ENCODE measurements around the gene KRTAP20-3.

The KRTAP20-3 gene

GRCh38 chr21:30623362-30623761 lies 19.3 kb upstream of the KRTAP20-3 start:
- Histone ChIP-seq H3K4me1 (ENCODE audit: control insufficient read depth in 1 of 2, insufficient read depth in 2 of 2, low read length in 2 of 2) (no peaks in the 10 kb centered on the region), H3K27me3 (ENCODE audit: control insufficient read depth in 1 of 2, insufficient read depth in 2 of 2, low read length in 2 of 2) (no peaks in the 10 kb centered on the region), H3K9me3 (ENCODE audit: control insufficient read depth in 1 of 2, low read length in 2 of 2) (peaks cover 6 to 14% of the 10 kb centered on the region in 2 donors)

DNA sequence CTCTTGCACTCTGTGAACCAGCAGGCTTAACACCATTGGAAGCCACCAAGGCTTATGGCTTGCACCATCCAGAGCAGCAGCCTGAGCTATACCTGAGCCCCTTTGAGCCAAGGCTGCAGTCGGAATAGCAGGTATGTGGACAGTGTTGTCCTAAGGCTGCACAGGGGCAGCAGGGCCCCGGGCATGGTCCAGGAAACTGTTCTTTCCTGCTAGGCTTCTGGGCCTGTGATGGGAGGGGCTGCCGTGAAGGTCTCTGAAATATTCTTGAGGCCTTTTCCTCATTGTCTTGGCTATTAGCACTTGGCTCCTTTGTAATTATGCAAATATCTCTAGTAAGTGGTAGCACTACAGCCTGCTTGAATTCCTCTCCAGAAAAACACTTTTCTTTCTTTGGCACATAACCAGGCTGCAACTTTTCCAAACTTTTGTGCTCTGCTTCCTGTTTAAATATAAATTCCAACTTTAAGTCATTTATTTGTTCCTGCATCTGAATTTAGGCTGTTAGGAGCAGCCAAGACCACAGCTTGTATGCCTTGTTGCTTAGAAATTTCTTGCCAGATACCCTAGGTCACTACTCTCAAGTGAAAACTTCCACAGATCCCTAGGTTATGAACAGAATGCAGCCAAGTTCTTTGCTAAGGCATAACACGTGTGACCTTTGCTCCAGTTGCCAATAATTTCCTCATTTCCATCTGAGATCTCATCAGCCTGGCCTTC lies 17.1 kb upstream of the KRTAP20-3 start:
- Histone ChIP-seq H3K27me3 (ENCODE audit: control insufficient read depth in 1 of 2, insufficient read depth in 2 of 2, low read length in 2 of 2) (no peaks in the 10 kb centered on the region), H3K27ac (ENCODE audit: low read depth, low read length) (no peak overlapping the region), H3K9ac (ENCODE audit: low read depth in 1 of 2, low read length in 2 of 2) (no peak overlapping the region), H3K4me1 (ENCODE audit: control insufficient read depth in 1 of 2, insufficient read depth in 2 of 2, low read length in 2 of 2) (no peaks in the 10 kb centered on the region), H3K36me3 (ENCODE audit: control insufficient read depth in 1 of 2, insufficient read depth in 2 of 2, low read length in 2 of 2) (no peaks in the 10 kb centered on the region), H3K9me3 (ENCODE audit: control insufficient read depth in 1 of 2, low read length in 2 of 2) (peaks cover 14% of the 10 kb centered on the region in 2 donors), H3K4me3 (ENCODE audit: low read depth in 1 of 2, low read length in 2 of 2) (no peak overlapping the region)

More at GRCh38 chr21:30623362-30623761, 19.3 kb upstream of the KRTAP20-3 start:
- Histone ChIP-seq H3K36me3 (ENCODE audit: control insufficient read depth in 1 of 2, insufficient read depth in 2 of 2, low read length in 2 of 2) (no peaks in the 10 kb centered on the region), H3K9ac (ENCODE audit: low read depth in 1 of 2, low read length in 2 of 2) (no peak overlapping the region), H3K4me3 (ENCODE audit: low read depth in 1 of 2, low read length in 2 of 2) (no peak overlapping the region), H3K27ac (ENCODE audit: low read depth, low read length) (no peak overlapping the region)

DNA sequence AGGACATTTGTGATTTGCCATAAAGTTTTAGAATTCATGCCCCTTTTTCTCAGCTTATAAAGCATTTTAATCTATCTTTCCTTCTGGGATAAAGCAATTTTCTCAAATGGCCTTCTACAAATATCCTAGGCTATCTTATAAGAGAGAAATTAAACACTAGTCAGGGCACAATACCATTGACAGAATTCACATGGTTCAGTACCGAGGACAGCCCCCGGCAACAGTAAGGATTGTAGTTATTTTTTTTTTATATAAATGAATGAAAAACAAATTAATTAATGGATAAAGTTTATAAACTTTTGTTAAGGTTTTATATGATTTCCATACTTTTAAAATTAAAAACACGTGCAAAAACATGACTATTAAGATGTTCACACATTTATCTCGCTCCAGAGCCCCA lies 14.6 kb upstream of the KRTAP20-3 start:
- Histone ChIP-seq H3K36me3 (ENCODE audit: control insufficient read depth in 1 of 2, insufficient read depth in 2 of 2, low read length in 2 of 2) (no peaks in the 10 kb centered on the region), H3K27ac (ENCODE audit: low read depth, low read length) (no peak overlapping the region), H3K9me3 (ENCODE audit: control insufficient read depth in 1 of 2, low read length in 2 of 2) (peaks cover 14 to 15% of the 10 kb centered on the region in 2 donors), H3K4me3 (ENCODE audit: low read depth in 1 of 2, low read length in 2 of 2) (no peak overlapping the region), H3K4me1 (ENCODE audit: control insufficient read depth in 1 of 2, insufficient read depth in 2 of 2, low read length in 2 of 2) (no peaks in the 10 kb centered on the region), H3K9ac (ENCODE audit: low read depth in 1 of 2, low read length in 2 of 2) (no peak overlapping the region), H3K27me3 (ENCODE audit: control insufficient read depth in 1 of 2, insufficient read depth in 2 of 2, low read length in 2 of 2) (no peaks in the 10 kb centered on the region)

DNA sequence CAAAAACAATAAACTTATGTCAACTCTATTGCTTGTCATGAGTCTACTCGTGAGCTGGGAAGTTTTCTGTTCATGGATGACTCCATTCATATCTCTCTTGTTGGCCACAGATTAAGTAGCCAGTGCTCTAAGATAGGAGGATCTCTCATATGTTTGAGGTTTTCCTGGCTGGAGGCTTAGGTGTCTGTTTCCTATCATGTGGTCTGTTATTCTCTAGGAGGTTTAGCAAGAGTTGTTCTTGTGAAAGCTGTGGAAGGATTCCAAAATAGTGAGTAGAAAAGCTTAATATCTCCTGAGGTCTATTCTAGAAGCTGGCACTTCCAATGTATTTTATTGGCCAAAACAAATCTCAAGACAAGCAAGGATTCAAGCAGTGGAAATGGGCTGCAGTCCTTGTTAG lies 13.5 kb upstream of the KRTAP20-3 start:
- H3K4me1 ChIP-seq (ENCODE audit: control insufficient read depth in 1 of 2, insufficient read depth in 2 of 2, low read length in 2 of 2): no peaks in the 10 kb centered on the region
- H3K36me3 ChIP-seq (ENCODE audit: control insufficient read depth in 1 of 2, insufficient read depth in 2 of 2, low read length in 2 of 2): no peaks in the 10 kb centered on the region
- H3K9me3 ChIP-seq (ENCODE audit: control insufficient read depth in 1 of 2, low read length in 2 of 2): peaks cover 11 to 14% of the 10 kb centered on the region in 2 donors
- H3K27me3 ChIP-seq (ENCODE audit: control insufficient read depth in 1 of 2, insufficient read depth in 2 of 2, low read length in 2 of 2): no peaks in the 10 kb centered on the region
- H3K27ac ChIP-seq (ENCODE audit: low read depth, low read length): no peak overlapping the region
- no peak overlapping the region for H3K4me3 ChIP-seq (ENCODE audit: low read depth in 1 of 2, low read length in 2 of 2)
- H3K9ac ChIP-seq (ENCODE audit: low read depth in 1 of 2, low read length in 2 of 2): no peak overlapping the region

DNA sequence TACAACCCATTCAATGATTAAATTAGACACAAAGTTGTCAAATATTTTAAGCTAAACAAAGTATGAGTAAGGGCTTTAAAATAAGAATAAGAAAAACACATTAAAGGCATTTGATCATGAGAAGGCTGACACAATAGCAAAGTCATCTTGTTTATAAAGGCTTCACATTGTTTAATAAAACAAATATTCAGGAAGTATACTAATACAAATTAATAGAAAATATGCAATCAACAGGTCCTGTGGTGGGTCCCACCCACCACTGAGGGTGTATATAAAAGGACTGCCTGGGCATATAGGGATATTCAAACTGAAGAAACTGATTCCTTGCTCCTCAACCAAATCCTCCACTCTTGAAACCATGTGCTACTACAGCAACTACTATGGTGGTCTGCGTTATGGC lies 7.8 kb upstream of the KRTAP20-3 start, which contains the start of gene KRTAP20-2:
Gene KRTAP20-2, plus strand, starts transcription at position 301 of the 400 bp plus-strand sequence. Its CDS starts 58 bp downstream, at position 359.
- H3K27ac ChIP-seq (ENCODE audit: low read depth, low read length): no peak within 1 kb of the TSS
- H3K4me3 ChIP-seq (ENCODE audit: low read depth in 1 of 2, low read length in 2 of 2): no peak within 1 kb of the TSS
- H3K9ac ChIP-seq (ENCODE audit: low read depth in 1 of 2, low read length in 2 of 2): no peak within 1 kb of the TSS
- H3K9me3 ChIP-seq (ENCODE audit: control insufficient read depth in 1 of 2, low read length in 2 of 2): peaks cover 4 to 7% of the 10 kb centered on the region in 2 donors
- H3K27me3 ChIP-seq (ENCODE audit: control insufficient read depth in 1 of 2, insufficient read depth in 2 of 2, low read length in 2 of 2): no peaks in the 10 kb centered on the region
- H3K36me3 ChIP-seq (ENCODE audit: control insufficient read depth in 1 of 2, insufficient read depth in 2 of 2, low read length in 2 of 2): no peaks in the 10 kb centered on the region
- no peaks in the 10 kb centered on the region for H3K4me1 ChIP-seq (ENCODE audit: control insufficient read depth in 1 of 2, insufficient read depth in 2 of 2, low read length in 2 of 2)

- no peaks in the 10 kb centered on the region for H3K4me1 ChIP-seq (ENCODE audit: control insufficient read depth in 1 of 2, insufficient read depth in 2 of 2, low read length in 2 of 2)
- peaks cover 0 to 7% of the 10 kb centered on the region in 2 donors for H3K9me3 ChIP-seq (ENCODE audit: control insufficient read depth in 1 of 2, low read length in 2 of 2)
- H3K27ac ChIP-seq (ENCODE audit: low read depth, low read length): no peak overlapping the region
- no peaks in the 10 kb centered on the region for H3K36me3 ChIP-seq (ENCODE audit: control insufficient read depth in 1 of 2, insufficient read depth in 2 of 2, low read length in 2 of 2)
- no peak overlapping the region for H3K4me3 ChIP-seq (ENCODE audit: low read depth in 1 of 2, low read length in 2 of 2)
- H3K27me3 ChIP-seq (ENCODE audit: control insufficient read depth in 1 of 2, insufficient read depth in 2 of 2, low read length in 2 of 2): no peaks in the 10 kb centered on the region
- H3K9ac ChIP-seq (ENCODE audit: low read depth in 1 of 2, low read length in 2 of 2): no peak overlapping the region
These were observed 4.0 kb upstream of the KRTAP20-3 start for GRCh38 chr21:30638686-30639085.

GRCh38 chr21:30646904-30647414 lies 4.3 kb downstream of the KRTAP20-3 start:
- no peak overlapping the region for H3K9ac ChIP-seq (ENCODE audit: low read depth in 1 of 2, low read length in 2 of 2)
- no peaks in the 10 kb centered on the region for H3K27me3 ChIP-seq (ENCODE audit: control insufficient read depth in 1 of 2, insufficient read depth in 2 of 2, low read length in 2 of 2)
- H3K4me3 ChIP-seq (ENCODE audit: low read depth in 1 of 2, low read length in 2 of 2): no peak overlapping the region
- H3K9me3 ChIP-seq (ENCODE audit: control insufficient read depth in 1 of 2, low read length in 2 of 2): no peaks in the 10 kb centered on the region
- H3K27ac ChIP-seq (ENCODE audit: low read depth, low read length): no peak overlapping the region
- no peaks in the 10 kb centered on the region for H3K36me3 ChIP-seq (ENCODE audit: control insufficient read depth in 1 of 2, insufficient read depth in 2 of 2, low read length in 2 of 2)
- no peaks in the 10 kb centered on the region for H3K4me1 ChIP-seq (ENCODE audit: control insufficient read depth in 1 of 2, insufficient read depth in 2 of 2, low read length in 2 of 2)

- no peak overlapping the region for H3K4me3 ChIP-seq (ENCODE audit: low read depth in 1 of 2, low read length in 2 of 2)
- H3K9ac ChIP-seq (ENCODE audit: low read depth in 1 of 2, low read length in 2 of 2): no peak overlapping the region
- no peak overlapping the region for H3K27ac ChIP-seq (ENCODE audit: low read depth, low read length)
- no peaks in the 10 kb centered on the region for H3K9me3 ChIP-seq (ENCODE audit: control insufficient read depth in 1 of 2, low read length in 2 of 2)
- no peaks in the 10 kb centered on the region for H3K36me3 ChIP-seq (ENCODE audit: control insufficient read depth in 1 of 2, insufficient read depth in 2 of 2, low read length in 2 of 2)
- no peaks in the 10 kb centered on the region for H3K4me1 ChIP-seq (ENCODE audit: control insufficient read depth in 1 of 2, insufficient read depth in 2 of 2, low read length in 2 of 2)
- H3K27me3 ChIP-seq (ENCODE audit: control insufficient read depth in 1 of 2, insufficient read depth in 2 of 2, low read length in 2 of 2): no peaks in the 10 kb centered on the region
These were observed 10.2 kb downstream of the KRTAP20-3 start for GRCh38 chr21:30652891-30653290.

- Histone ChIP-seq H3K27me3 (ENCODE audit: control insufficient read depth in 1 of 2, insufficient read depth in 2 of 2, low read length in 2 of 2) (no peaks in the 10 kb centered on the region), H3K27ac (ENCODE audit: low read depth, low read length) (no peak overlapping the region), H3K36me3 (ENCODE audit: control insufficient read depth in 1 of 2, insufficient read depth in 2 of 2, low read length in 2 of 2) (no peaks in the 10 kb centered on the region), H3K4me3 (ENCODE audit: low read depth in 1 of 2, low read length in 2 of 2) (no peak overlapping the region), H3K9ac (ENCODE audit: low read depth in 1 of 2, low read length in 2 of 2) (no peak overlapping the region), H3K4me1 (ENCODE audit: control insufficient read depth in 1 of 2, insufficient read depth in 2 of 2, low read length in 2 of 2) (no peaks in the 10 kb centered on the region), H3K9me3 (ENCODE audit: control insufficient read depth in 1 of 2, low read length in 2 of 2) (peaks cover 0 to 10% of the 10 kb centered on the region in 2 donors)
These were observed 26.1 kb downstream of the KRTAP20-3 start for GRCh38 chr21:30668776-30669175.

DNA sequence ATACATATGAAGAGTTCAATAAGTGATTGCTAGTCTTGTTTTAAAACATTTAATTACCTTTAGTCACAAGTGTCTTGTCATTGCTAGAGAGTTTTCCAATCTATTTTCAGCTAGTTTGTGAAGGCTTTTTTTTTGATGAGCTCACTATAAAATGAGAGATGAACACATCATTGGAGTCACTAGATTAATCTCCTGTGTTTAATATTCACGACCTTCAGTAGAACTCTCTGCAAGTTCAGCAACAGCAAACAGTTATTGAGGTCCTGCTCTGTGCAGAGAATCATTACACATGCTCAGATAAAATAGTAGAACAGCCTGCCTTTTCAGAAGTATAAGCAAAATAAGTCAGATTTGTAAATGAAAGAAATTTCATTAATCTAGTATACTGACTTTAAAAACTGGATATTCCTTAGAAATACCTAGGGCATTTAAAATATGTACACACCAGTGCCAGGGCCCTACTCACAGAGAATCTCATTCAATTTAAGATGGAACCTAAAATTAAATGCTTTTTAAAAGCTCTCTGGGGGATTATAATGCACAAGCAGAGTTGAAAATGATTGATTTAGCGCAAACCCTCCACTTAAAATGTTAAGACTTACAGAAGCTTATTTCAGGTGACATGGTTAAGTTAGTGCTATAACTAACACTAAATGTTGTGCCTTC lies 30.5 kb downstream of the KRTAP20-3 start:
- Histone ChIP-seq H3K9ac (ENCODE audit: low read depth in 1 of 2, low read length in 2 of 2) (no peak overlapping the region), H3K27ac (ENCODE audit: low read depth, low read length) (no peak overlapping the region), H3K4me3 (ENCODE audit: low read depth in 1 of 2, low read length in 2 of 2) (no peak overlapping the region), H3K9me3 (ENCODE audit: control insufficient read depth in 1 of 2, low read length in 2 of 2) (peaks cover 0 to 21% of the 10 kb centered on the region in 2 donors), H3K4me1 (ENCODE audit: control insufficient read depth in 1 of 2, insufficient read depth in 2 of 2, low read length in 2 of 2) (no peaks in the 10 kb centered on the region), H3K27me3 (ENCODE audit: control insufficient read depth in 1 of 2, insufficient read depth in 2 of 2, low read length in 2 of 2) (no peaks in the 10 kb centered on the region), H3K36me3 (ENCODE audit: control insufficient read depth in 1 of 2, insufficient read depth in 2 of 2, low read length in 2 of 2) (no peaks in the 10 kb centered on the region)

All from duodenal mucosa (tissue), 2 donors.